IMR-90 (cell line): ENCODE measurements around the gene MEIOB. TPM values are rescaled to one million over a fixed set of nuclear protein-coding genes. Genes with fewer than 3 reads are reported as not detected.

Source experiments
- ATAC-seq: fragments of 200-7000 bp; cut with Tn5 transposase; 2 replicates; pipeline ENCODE4 v1.9.1; 2020; ENCODE audit warnings: low read depth, mild to moderate bottlenecking, moderate library complexity
- BruUV-seq: library from RNA; stranded (reverse); fragments of 400-500 nt; replicated peaks from 2 replicates; lab custom pipeline; 2021; lab: Mats Ljungman, UMichigan
- CTCF ChIA-PET: fragments of 300-600 bp; formaldehyde crosslinking; extraction: SDS; loops from one replicate; lab custom pipeline; 2021; ENCODE audit warnings: antibody characterized with exemption; lab: Yijun Ruan, JAX
- POLR2A ChIA-PET: fragments of 300-600 bp; sonication (Branson Sonifier 250); formaldehyde crosslinking; loops from one replicate; lab custom pipeline; 2022; ENCODE audit warnings: antibody characterized with exemption; ENCODE audit not compliant: unreplicated experiment; lab: Charles Lee
- DNase-seq: peaks from one replicate; pipeline ENCODE4 v3.0.0; 2013
- H2AFZ ChIP-seq: replicated peaks from 2 replicates; pipeline ENCODE3; 2013; ENCODE audit warnings: low read length, mild to moderate bottlenecking; ENCODE audit not compliant: poor library complexity
- H2AK5ac ChIP-seq: 2 replicates; pipeline ENCODE4 v1.6.1; 2013; ENCODE audit warnings: low read depth, low read length, inconsistent platforms
- H2AK9ac ChIP-seq: replicated peaks from 2 replicates; pipeline ENCODE3; 2013; ENCODE audit warnings: mild to moderate bottlenecking, low read depth, low read length, moderate library complexity; ENCODE audit not compliant: poor library complexity
- H2BK120ac ChIP-seq: 2 replicates; pipeline ENCODE4 v1.6.1; 2013; ENCODE audit warnings: low read depth, low read length, inconsistent platforms
- H2BK15ac ChIP-seq: 3 replicates; pipeline ENCODE4 v1.6.1; 2013; ENCODE audit warnings: low read depth, low read length, inconsistent platforms
- H2BK20ac ChIP-seq: 2 replicates; pipeline ENCODE4 v1.6.1; 2013; ENCODE audit warnings: low read depth, mild to moderate bottlenecking, inconsistent platforms, low read length, moderate library complexity
- H2BK5ac ChIP-seq: 2 replicates; pipeline ENCODE4 v1.6.1; 2013; ENCODE audit warnings: mild to moderate bottlenecking, low read depth, low read length, inconsistent platforms; ENCODE audit not compliant: poor library complexity, severe bottlenecking
- H3K14ac ChIP-seq: replicated peaks from 2 replicates; pipeline ENCODE4 v1.6.1; 2013; ENCODE audit warnings: low read depth, low read length, inconsistent platforms
- H3K18ac ChIP-seq: 2 replicates; pipeline ENCODE4 v1.6.1; 2013; ENCODE audit warnings: low read depth, low read length, control low read depth
- H3K23ac ChIP-seq: 2 replicates; pipeline ENCODE4 v1.6.1; 2013; ENCODE audit warnings: low read depth, low read length, inconsistent platforms
- H3K27ac ChIP-seq: 2 replicates; pipeline ENCODE4 v1.5.1; 2013; ENCODE audit warnings: mild to moderate bottlenecking, control low read depth, low read length; ENCODE audit not compliant: insufficient read depth
- H3K27me3 ChIP-seq: 2 replicates; pipeline ENCODE4 v1.6.1; 2013; ENCODE audit warnings: low read length; ENCODE audit not compliant: control insufficient read depth, insufficient read depth
- H3K36me3 ChIP-seq: 2 replicates; pipeline ENCODE4 v1.6.1; 2013; ENCODE audit warnings: low read length, mixed read lengths; ENCODE audit not compliant: control insufficient read depth, insufficient read depth
- H3K4ac ChIP-seq: 2 replicates; pipeline ENCODE4 v1.6.1; 2013; ENCODE audit warnings: low read depth, low read length, inconsistent platforms
- H3K4me1 ChIP-seq: 2 replicates; pipeline ENCODE4 v1.6.1; 2013; ENCODE audit warnings: low read length, mixed read lengths; ENCODE audit not compliant: control insufficient read depth, insufficient read depth
- H3K4me2 ChIP-seq: 2 replicates; pipeline ENCODE4 v1.6.1; 2013; ENCODE audit warnings: low read depth, mild to moderate bottlenecking, control low read depth, low read length, moderate library complexity
- H3K4me3 ChIP-seq: 2 replicates; pipeline ENCODE4 v1.5.1; 2013; ENCODE audit warnings: low read depth, mild to moderate bottlenecking, control low read depth, low read length, moderate library complexity; ENCODE audit not compliant: insufficient read depth
- H3K56ac ChIP-seq: 2 replicates; pipeline ENCODE4 v1.6.1; 2013; ENCODE audit warnings: low read length, inconsistent platforms; ENCODE audit not compliant: insufficient read depth; ENCODE audit errors: extremely low read depth
- H3K79me1 ChIP-seq, 2 experiments: 2 replicates each; pipeline ENCODE4 v1.6.1; 2013; ENCODE audit warnings: low read length in 2 of 2, inconsistent platforms in 1 of 2, low read depth in 1 of 2
- H3K9ac ChIP-seq: 2 replicates; pipeline ENCODE4 v1.6.1; 2013; ENCODE audit warnings: low read depth, low read length, control low read depth
- H3K9me1 ChIP-seq: 2 replicates; pipeline ENCODE4 v1.6.1; 2013; ENCODE audit warnings: low read length, inconsistent platforms; ENCODE audit not compliant: insufficient read depth
- H3K9me3 ChIP-seq: 2 replicates; pipeline ENCODE4 v1.6.1; 2013; ENCODE audit warnings: low read length; ENCODE audit not compliant: control insufficient read depth, insufficient read depth
- H4K20me1 ChIP-seq: 2 replicates; pipeline ENCODE4 v1.6.1; 2013; ENCODE audit warnings: low read length, inconsistent platforms; ENCODE audit not compliant: insufficient read depth
- H4K5ac ChIP-seq: 2 replicates; pipeline ENCODE4 v1.6.1; 2013; ENCODE audit warnings: mild to moderate bottlenecking, low read depth, low read length, control low read depth
- H4K8ac ChIP-seq, 2 experiments: 2 replicates each; pipeline ENCODE4 v1.6.1; 2013; ENCODE audit warnings: low read depth in 2 of 2, low read length in 2 of 2, control low read depth in 1 of 2, inconsistent platforms in 1 of 2
- H4K91ac ChIP-seq: 2 replicates; pipeline ENCODE4 v1.6.1; 2013; ENCODE audit warnings: low read depth, low read length, inconsistent platforms; ENCODE audit not compliant: insufficient read depth
- BHLHE40 ChIP-seq: fragments of 150-350 bp; IDR thresholded peaks from 2 replicates; pipeline ENCODE4 v1.6.1; 2016; ENCODE audit warnings: mild to moderate bottlenecking, low read depth, low read length
- CEBPB ChIP-seq: IDR thresholded peaks from 2 replicates; pipeline ENCODE4 v1.6.1; 2012; ENCODE audit warnings: low read depth, low read length, improper control_type of control experiment
- CHD1 ChIP-seq: IDR thresholded peaks from 2 replicates; pipeline ENCODE4 v1.6.1; 2012; ENCODE audit warnings: low read depth, low read length, improper control_type of control experiment
- FOS ChIP-seq: fragments of 150-350 bp; IDR thresholded peaks from 2 replicates; pipeline ENCODE4 v1.6.1; 2016; ENCODE audit warnings: low read depth, low read length
- MAFK ChIP-seq: IDR thresholded peaks from 2 replicates; pipeline ENCODE4 v1.6.1; 2012; ENCODE audit warnings: low read depth, low read length, improper control_type of control experiment
- MAZ ChIP-seq: IDR thresholded peaks from 2 replicates; pipeline ENCODE4 v1.6.1; 2012; ENCODE audit warnings: low read depth, mild to moderate bottlenecking, low read length, improper control_type of control experiment, moderate library complexity, borderline replicate concordance
- MXI1 ChIP-seq: IDR thresholded peaks from 2 replicates; pipeline ENCODE4 v1.6.1; 2012; ENCODE audit warnings: low read depth, mild to moderate bottlenecking, low read length, moderate library complexity, borderline replicate concordance
- NFE2L2 ChIP-seq: fragments of 150-350 bp; IDR thresholded peaks from 2 replicates; pipeline ENCODE4 v1.6.1; 2016; ENCODE audit warnings: low read depth, mild to moderate bottlenecking, low read length
- POLR2A ChIP-seq: IDR thresholded peaks from 2 replicates; pipeline ENCODE4 v1.6.1; 2012; ENCODE audit warnings: mild to moderate bottlenecking, low read depth, low read length
- RAD21 ChIP-seq: IDR thresholded peaks from 2 replicates; pipeline ENCODE4 v1.6.1; 2012; ENCODE audit warnings: low read length, improper control_type of control experiment
- RCOR1 ChIP-seq: IDR thresholded peaks from 2 replicates; pipeline ENCODE4 v1.6.1; 2012; ENCODE audit warnings: mild to moderate bottlenecking, low read length, improper control_type of control experiment; ENCODE audit not compliant: insufficient replicate concordance
- RFX5 ChIP-seq: IDR thresholded peaks from 2 replicates; pipeline ENCODE4 v1.8.0; 2012; ENCODE audit warnings: low read depth, mild to moderate bottlenecking, low read length, moderate library complexity
- SMC3 ChIP-seq: fragments of 150-350 bp; IDR thresholded peaks from 2 replicates; pipeline ENCODE4 v1.6.1; 2016; ENCODE audit warnings: low read depth, mild to moderate bottlenecking, antibody characterized with exemption, low read length, moderate library complexity
- WGBS, 2 experiments: methylation state at CpG; one replicate each; pipeline versions ENCODE4 v1.1.5 to v1.1.7; 2013; ENCODE audit warnings: missing lambda C conversion rate in 2 of 2; ENCODE audit not compliant: insufficient read length in 1 of 2; ENCODE audit errors: extremely low coverage in 2 of 2; 5-methylcytosine and 5-hydroxymethylcytosine counted together
- dilution Hi-C: fragments of 300-500 bp; cut with HindIII; formaldehyde crosslinking; loops from one replicate; pipeline ENCODE4 v1.14.3; 2018; ENCODE audit warnings: low sequenced_read_pairs; ENCODE audit not compliant: unreplicated experiment
- in situ Hi-C: fragments of 300-500 bp; cut with MboI; formaldehyde crosslinking; loops from 3 replicates; pipeline ENCODE4 v1.14.3; 2019; ENCODE audit warnings: low sequenced_read_pairs, inconsistent platforms, mixed read lengths
- intact Hi-C: fragments of 100-400 bp; cut with micrococcal nuclease; formaldehyde crosslinking; loops from 2 replicates; pipeline ENCODE4 v1.10.0; 2022
- polyA plus RNA-seq, 3 experiments: library from polyadenylated mRNA; depleted of rRNA; stranded (reverse); fragments of >200 nt; gene quantifications; 2 replicates each; pipeline ENCODE4 v1.2.3, GENCODE V29; 2012; ENCODE audit warnings: low replicate concordance in 1 of 3
- total RNA-seq: library from RNA; depleted of rRNA; stranded (reverse); fragments of >200 nt; gene quantifications from 2 replicates; pipeline ENCODE4 v1.2.3, GENCODE V29; 2012
- TF ChIP-seq, protein P1 (sequence below): fragments of 150-350 bp; IDR thresholded peaks from 2 replicates; pipeline ENCODE4 v1.6.1; 2016; ENCODE audit warnings: low read depth, mild to moderate bottlenecking, low read length, moderate library complexity, borderline replicate concordance
- TF ChIP-seq, protein P2 (sequence below): fragments of 150-350 bp; IDR thresholded peaks from 2 replicates; pipeline ENCODE4 v1.6.1; 2017; ENCODE audit warnings: mild to moderate bottlenecking, antibody characterized with exemption, low read length, low read depth
- TF ChIP-seq, protein P3 (sequence below): conservative IDR thresholded peaks from 2 replicates; pipeline ENCODE4 v1.5.1; 2012; ENCODE audit warnings: mild to moderate bottlenecking, low read depth, low read length, improper control_type of control experiment

Gene MEIOB
- total and polyA plus RNA-seq, 2 of the 4 experiments (the other 2 are of a cell fraction) = 0.14 TPM; not detected in 1

DNA sequence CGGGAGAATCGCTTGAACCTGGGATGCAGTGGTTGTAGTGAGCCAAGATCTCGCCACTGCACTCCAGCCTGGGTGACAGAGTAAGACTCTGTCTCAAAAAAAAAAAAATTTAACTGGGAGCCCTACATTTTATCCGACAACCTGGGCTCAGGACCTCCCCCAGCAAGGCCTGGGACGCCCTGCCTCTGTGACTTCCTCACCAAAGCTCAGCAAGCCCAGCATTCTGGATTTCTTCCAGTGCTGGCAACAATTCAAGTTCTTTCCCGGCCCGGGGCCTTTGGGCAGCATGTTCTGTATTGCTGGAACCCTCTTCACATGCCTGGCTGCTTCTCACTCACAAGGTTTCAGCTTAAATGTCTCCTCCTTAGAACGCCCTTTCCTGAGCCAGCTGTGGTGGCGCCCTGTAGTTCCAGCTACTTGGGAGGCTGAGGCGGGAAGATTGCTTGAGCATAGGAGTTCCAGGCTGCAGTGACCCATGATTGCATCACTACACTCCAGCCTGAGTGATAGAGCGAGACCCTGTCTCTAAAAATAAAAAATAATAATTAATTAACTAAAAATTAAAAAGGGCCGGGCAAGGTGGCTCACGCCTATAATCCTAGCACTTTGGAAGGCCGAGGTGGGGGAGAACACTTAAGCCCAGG, 15.9 kb upstream of the MEIOB start:
- ChIA-PET POLR2A (no interaction called here), CTCF (no interaction called here)
- H4K5ac ChIP-seq = no peak overlapping the region
- H3K4me2 ChIP-seq = no peak overlapping the region
- H3K27me3 ChIP-seq = peaks cover 40% of the 10 kb centered on the region
- BruUV-seq = no TSS peak
- no peak for TF ChIP-seq RCOR1
- TF ChIP-seq MAZ = no peak
- TF ChIP-seq, protein P1, sequence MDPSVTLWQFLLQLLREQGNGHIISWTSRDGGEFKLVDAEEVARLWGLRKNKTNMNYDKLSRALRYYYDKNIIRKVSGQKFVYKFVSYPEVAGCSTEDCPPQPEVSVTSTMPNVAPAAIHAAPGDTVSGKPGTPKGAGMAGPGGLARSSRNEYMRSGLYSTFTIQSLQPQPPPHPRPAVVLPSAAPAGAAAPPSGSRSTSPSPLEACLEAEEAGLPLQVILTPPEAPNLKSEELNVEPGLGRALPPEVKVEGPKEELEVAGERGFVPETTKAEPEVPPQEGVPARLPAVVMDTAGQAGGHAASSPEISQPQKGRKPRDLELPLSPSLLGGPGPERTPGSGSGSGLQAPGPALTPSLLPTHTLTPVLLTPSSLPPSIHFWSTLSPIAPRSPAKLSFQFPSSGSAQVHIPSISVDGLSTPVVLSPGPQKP = no peak
- no peak for TF ChIP-seq CHD1
- TF ChIP-seq RAD21 = no peak
- TF ChIP-seq, protein P2, sequence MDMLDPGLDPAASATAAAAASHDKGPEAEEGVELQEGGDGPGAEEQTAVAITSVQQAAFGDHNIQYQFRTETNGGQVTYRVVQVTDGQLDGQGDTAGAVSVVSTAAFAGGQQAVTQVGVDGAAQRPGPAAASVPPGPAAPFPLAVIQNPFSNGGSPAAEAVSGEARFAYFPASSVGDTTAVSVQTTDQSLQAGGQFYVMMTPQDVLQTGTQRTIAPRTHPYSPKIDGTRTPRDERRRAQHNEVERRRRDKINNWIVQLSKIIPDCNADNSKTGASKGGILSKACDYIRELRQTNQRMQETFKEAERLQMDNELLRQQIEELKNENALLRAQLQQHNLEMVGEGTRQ = no peak
- TF ChIP-seq BHLHE40 = no peak
- no peak for TF ChIP-seq POLR2A
- TF ChIP-seq NFE2L2 = no peak
- TF ChIP-seq, protein P3, sequence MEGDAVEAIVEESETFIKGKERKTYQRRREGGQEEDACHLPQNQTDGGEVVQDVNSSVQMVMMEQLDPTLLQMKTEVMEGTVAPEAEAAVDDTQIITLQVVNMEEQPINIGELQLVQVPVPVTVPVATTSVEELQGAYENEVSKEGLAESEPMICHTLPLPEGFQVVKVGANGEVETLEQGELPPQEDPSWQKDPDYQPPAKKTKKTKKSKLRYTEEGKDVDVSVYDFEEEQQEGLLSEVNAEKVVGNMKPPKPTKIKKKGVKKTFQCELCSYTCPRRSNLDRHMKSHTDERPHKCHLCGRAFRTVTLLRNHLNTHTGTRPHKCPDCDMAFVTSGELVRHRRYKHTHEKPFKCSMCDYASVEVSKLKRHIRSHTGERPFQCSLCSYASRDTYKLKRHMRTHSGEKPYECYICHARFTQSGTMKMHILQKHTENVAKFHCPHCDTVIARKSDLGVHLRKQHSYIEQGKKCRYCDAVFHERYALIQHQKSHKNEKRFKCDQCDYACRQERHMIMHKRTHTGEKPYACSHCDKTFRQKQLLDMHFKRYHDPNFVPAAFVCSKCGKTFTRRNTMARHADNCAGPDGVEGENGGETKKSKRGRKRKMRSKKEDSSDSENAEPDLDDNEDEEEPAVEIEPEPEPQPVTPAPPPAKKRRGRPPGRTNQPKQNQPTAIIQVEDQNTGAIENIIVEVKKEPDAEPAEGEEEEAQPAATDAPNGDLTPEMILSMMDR = no peak
- no peak for TF ChIP-seq MXI1
- no peak for TF ChIP-seq CEBPB
- TF ChIP-seq RFX5 = no peak
- no peak for TF ChIP-seq FOS
- no peak for TF ChIP-seq SMC3
- no peak for TF ChIP-seq MAFK
- in situ Hi-C loops = loop anchor here (25.0 kb wide), 1 partner anchor 499 kb away; no protein-coding TSS in a partner anchor
- DNase-seq = no peak
- no peaks in the 10 kb centered on the region; the same call in 1 of the 2 replicates for H4K20me1 ChIP-seq
- intact Hi-C loops = no loop called here
- 23% methylated on average over 4 of the region's 14 CpGs; no CpG with 5 or more reads in 1 of the 2 experiments for WGBS, 2 experiments
- H3K9me3 ChIP-seq = no peaks in the 10 kb centered on the region
- no peak overlapping the region for H2BK120ac ChIP-seq
- H3K27ac ChIP-seq = no peak overlapping the region
- no peaks in the 10 kb centered on the region for H3K79me1 ChIP-seq
- no peaks in the 10 kb centered on the region for H3K9me1 ChIP-seq
- H2AK5ac ChIP-seq = no peak overlapping the region
- H3K23ac ChIP-seq = no peak overlapping the region
- no peak overlapping the region for H4K8ac ChIP-seq
- no peak overlapping the region for H4K91ac ChIP-seq
- no peak overlapping the region for H3K56ac ChIP-seq
- no peak overlapping the region for H3K18ac ChIP-seq
- no peaks in the 10 kb centered on the region for H3K4me1 ChIP-seq
- no peak overlapping the region for H3K14ac ChIP-seq
- no peak overlapping the region for H3K4me3 ChIP-seq
- H2BK15ac ChIP-seq = no peak overlapping the region
- no peak overlapping the region for H2BK5ac ChIP-seq
- no peak for ATAC-seq
- H3K9ac ChIP-seq = no peak overlapping the region
- dilution Hi-C loops = no loop called here
- H2AFZ ChIP-seq = no peak overlapping the region
- H2AK9ac ChIP-seq = no peak overlapping the region
- H2BK20ac ChIP-seq = no peak overlapping the region
- H3K36me3 ChIP-seq = no peaks in the 10 kb centered on the region
- H3K4ac ChIP-seq = no peak overlapping the region
